Ishikawa (cell line): ENCODE data around the gene CPEB4.

Experiments used
- CEBPB ChIP-seq: IDR thresholded peaks from 2 replicates; pipeline ENCODE4 v1.6.1; 2012
- CREB1 ChIP-seq: IDR thresholded peaks from 2 replicates; pipeline ENCODE4 v1.6.1; 2012; ENCODE audit warnings: low read depth
- EGR1 ChIP-seq: IDR thresholded peaks from 2 replicates; pipeline ENCODE4 v1.6.1; 2012
- EP300 ChIP-seq: IDR thresholded peaks from 2 replicates; pipeline ENCODE4 v1.6.1; 2012; ENCODE audit warnings: borderline replicate concordance
- FOXM1 ChIP-seq: IDR thresholded peaks from 2 replicates; pipeline ENCODE4 v1.6.1; 2012; ENCODE audit warnings: low read depth, borderline replicate concordance
- MAX ChIP-seq: IDR thresholded peaks from 2 replicates; pipeline ENCODE4 v1.6.1; 2012
- NFIC ChIP-seq: IDR thresholded peaks from 2 replicates; pipeline ENCODE4 v1.6.1; 2012
- RAD21 ChIP-seq: IDR thresholded peaks from 2 replicates; pipeline ENCODE4 v1.6.1; 2012; ENCODE audit warnings: low read depth
- REST ChIP-seq: IDR thresholded peaks from 2 replicates; pipeline ENCODE4 v1.6.1; 2012; ENCODE audit warnings: low read depth, mild to moderate bottlenecking
- TAF1 ChIP-seq: IDR thresholded peaks from 2 replicates; pipeline ENCODE4 v1.6.1; 2012; ENCODE audit warnings: low read depth, mild to moderate bottlenecking
- TCF12 ChIP-seq: IDR thresholded peaks from 2 replicates; pipeline ENCODE4 v1.6.1; 2012; ENCODE audit warnings: low read depth
- TEAD4 ChIP-seq: IDR thresholded peaks from 2 replicates; pipeline ENCODE4 v1.6.1; 2012
- USF1 ChIP-seq: IDR thresholded peaks from 2 replicates; pipeline ENCODE4 v1.6.1; 2012
- YY1 ChIP-seq: IDR thresholded peaks from 2 replicates; pipeline ENCODE4 v1.6.1; 2012; ENCODE audit warnings: low read depth
- ZBTB7A ChIP-seq: IDR thresholded peaks from 2 replicates; pipeline ENCODE4 v1.6.1; 2012; ENCODE audit warnings: low read depth

The CPEB4 gene

GRCh38 chr5:173902743-173903142, 14.6 kb downstream of the CPEB4 start:
- TF ChIP-seq TEAD4 (no peak), ZBTB7A (no peak), USF1 (no peak), RAD21 (no peak), CREB1 (no peak), MAX (no peak), TCF12 (no peak), CEBPB (no peak), REST (no peak), TAF1 (no peak), YY1 (no peak), FOXM1 (no peak), EP300 (no peak)

- TF ChIP-seq FOXM1 (no peak), RAD21 (no peak), TAF1 (no peak), YY1 (no peak), NFIC (no peak)
Measured at GRCh38 chr5:173903396-173904140, 15.4 kb downstream of the CPEB4 start.

- no peak for TF ChIP-seq MAX
- TF ChIP-seq YY1 = no peak
- TF ChIP-seq TEAD4 = no peak
- no peak for TF ChIP-seq TCF12
- no peak for TF ChIP-seq RAD21
- TF ChIP-seq CREB1 = no peak
- TF ChIP-seq CEBPB = no peak
- TF ChIP-seq EGR1 = no peak
- no peak for TF ChIP-seq FOXM1
- no peak for TF ChIP-seq ZBTB7A
Measured at GRCh38 chr5:173904151-173904550, 16.0 kb downstream of the CPEB4 start.

GRCh38 chr5:173907284-173907683, 19.1 kb downstream of the CPEB4 start:
- TF ChIP-seq TAF1 = no peak

- TF ChIP-seq ZBTB7A (no peak), RAD21 (no peak)
Measured at GRCh38 chr5:173907686-173908371, 19.7 kb downstream of the CPEB4 start.

- no peak for TF ChIP-seq TEAD4
- TF ChIP-seq EP300 = no peak
- no peak for TF ChIP-seq MAX
- TF ChIP-seq USF1 = no peak
- no peak for TF ChIP-seq RAD21
- no peak for TF ChIP-seq TCF12
Measured at GRCh38 chr5:173909199-173909598, 21.1 kb downstream of the CPEB4 start.

GRCh38 chr5:173910215-173910614, 22.1 kb downstream of the CPEB4 start:
- TF ChIP-seq TCF12 (no peak), EP300 (no peak), RAD21 (no peak), EGR1 (no peak), CREB1 (no peak), YY1 (no peak), REST (no peak), FOXM1 (no peak), NFIC (no peak), ZBTB7A (no peak), TEAD4 (no peak), USF1 (no peak), CEBPB (no peak)
